Activated T-cell treated with anti-CD3 and anti-CD28 coated beads for 1 hour (primary cell): ENCODE measurements around the gene GNG3.
"Not testable (repeated sequence)": the region's sequence is repeated elsewhere in the genome, so short reads cannot be mapped to it uniquely, and the experiment has no call there.

Source experiments
- DNase-seq: peaks from one replicate; pipeline ENCODE4 v3.0.0-alpha.2; 2020; ENCODE audit warnings: low read depth

Gene GNG3

GRCh38 chr11:62707277-62707861 lies at the start of gene GNG3, which contains the start of gene BSCL2:
Gene GNG3, plus strand, starts transcription at chr11:62707676. Its CDS starts 620 bp downstream, at chr11:62708296.
Gene BSCL2, minus strand, starts transcription at chr11:62707424. Its CDS starts 229 bp downstream, at chr11:62707195.
- no peak for DNase-seq

GRCh38 chr11:62664405-62665074 lies 42.9 kb upstream of the GNG3 start:
- peak; percentile 30 for DNase-seq

- peak; percentile 94 for DNase-seq
Observed at GRCh38 chr11:62665075-62665598, 42.3 kb upstream of the GNG3 start, which contains the start of the genes C11orf98 and CSKMT. Gene C11orf98, minus strand, starts transcription at chr11:62665210. Its CDS starts 41 bp downstream, at chr11:62665169. Gene CSKMT, plus strand, starts transcription at chr11:62665312. Its CDS starts 568 bp downstream, at chr11:62665880.

GRCh38 chr11:62665599-62666258 lies 41.7 kb upstream of the GNG3 start:
- peak; percentile 51 for DNase-seq

GRCh38 chr11:62666259-62666926 lies 41.1 kb upstream of the GNG3 start:
- no peak for DNase-seq

- no peak for DNase-seq
Observed at GRCh38 chr11:62667460-62667859, 40.0 kb upstream of the GNG3 start.

- no peak for DNase-seq
Observed at GRCh38 chr11:62669420-62670161, 37.9 kb upstream of the GNG3 start.

GRCh38 chr11:62671236-62671607 lies 36.3 kb upstream of the GNG3 start:
- DNase-seq = no peak

- DNase-seq = peak; percentile 49
Observed at GRCh38 chr11:62671608-62672389, 35.7 kb upstream of the GNG3 start, which contains the start of the genes LBHD1 and UQCC3. Gene LBHD1, minus strand, starts transcription at chr11:62672267. Its CDS starts 2,236 bp downstream, at chr11:62670031. Gene UQCC3, plus strand, starts transcription at chr11:62671673. Its CDS starts 73 bp downstream, at chr11:62671746.

- no peak for DNase-seq
Observed at GRCh38 chr11:62673196-62673525, 34.3 kb upstream of the GNG3 start.

- not testable (repeated sequence) for DNase-seq
Observed at GRCh38 chr11:62675415-62675814, 32.1 kb upstream of the GNG3 start.

- DNase-seq = no peak
Observed at GRCh38 chr11:62676698-62677097, 30.8 kb upstream of the GNG3 start.

- DNase-seq = no peak
Observed at GRCh38 chr11:62677156-62677555, 30.3 kb upstream of the GNG3 start.

- DNase-seq = no peak
Observed at GRCh38 chr11:62677714-62678113, 29.8 kb upstream of the GNG3 start.

GRCh38 chr11:62678433-62678769 lies 29.1 kb upstream of the GNG3 start:
- no peak for DNase-seq

GRCh38 chr11:62678770-62679696 lies 28.4 kb upstream of the GNG3 start, which contains the start of gene UBXN1:
Gene UBXN1, minus strand, starts transcription at chr11:62679073. Its CDS starts 150 bp downstream, at chr11:62678923.
- DNase-seq = peak; percentile 73

GRCh38 chr11:62680825-62681240 lies 26.6 kb upstream of the GNG3 start:
- DNase-seq = peak; percentile 14

GRCh38 chr11:62682518-62682917 lies 25.0 kb upstream of the GNG3 start:
- no peak for DNase-seq
